Measurements from ENCODE around the gene VILL.
"Not testable (repeated sequence)": the region's sequence is repeated elsewhere in the genome, so short reads cannot be mapped to it uniquely, and the experiment has no call there.

The VILL gene

GRCh38 chr3:38039899-38040261, 49.3 kb downstream of the VILL start:
- no peak for DNase-seq

- DNase-seq = no peak
These were observed 49.8 kb downstream of the VILL start for GRCh38 chr3:38040401-38040800.

GRCh38 chr3:38043486-38043885, 52.9 kb downstream of the VILL start:
- DNase-seq = no peak

- DNase-seq = no peak
These were observed 55.4 kb downstream of the VILL start for GRCh38 chr3:38046027-38046426.

GRCh38 chr3:38046821-38047220, 56.2 kb downstream of the VILL start:
- DNase-seq = no peak

GRCh38 chr3:38047896-38048295, 57.3 kb downstream of the VILL start:
- DNase-seq = no peak

GRCh38 chr3:38049358-38050126, 59.0 kb downstream of the VILL start:
- DNase-seq = no peak

GRCh38 chr3:38051131-38051530, 60.5 kb downstream of the VILL start:
- DNase-seq = no peak

- DNase-seq = not testable (repeated sequence)
These were observed 62.7 kb downstream of the VILL start for GRCh38 chr3:38053286-38053685.

- DNase-seq = not testable (repeated sequence)
These were observed 63.4 kb downstream of the VILL start for GRCh38 chr3:38053813-38054498.

- no peak for DNase-seq
These were observed 64.0 kb downstream of the VILL start for GRCh38 chr3:38054499-38055001.
